HEK293T (cell line): Measurements from ENCODE around the gene SH3RF2.

Experiments used
- CTCF ChIA-PET: fragments of 350-600 bp; formaldehyde crosslinking; extraction: SDS; loops from one replicate; lab custom pipeline; 2021; ENCODE audit warnings: antibody characterized with exemption, inconsistent platforms; lab: Yijun Ruan, JAX
- POLR2A ChIA-PET: fragments of 350-600 bp; formaldehyde crosslinking; extraction: SDS; loops from one replicate; lab custom pipeline; 2020; ENCODE audit warnings: antibody characterized with exemption, inconsistent platforms; lab: Yijun Ruan, JAX
- DNase-seq: peaks from one replicate; pipeline ENCODE4 v3.0.0; 2012; ENCODE audit warnings: mixed read lengths; ENCODE audit errors: extremely low spot score
- ARNT ChIP-seq: fragments of 450-650 bp; IDR thresholded peaks from 2 replicates; pipeline ENCODE4 v1.6.1; 2017; ENCODE audit warnings: mild to moderate bottlenecking
- BHLHE40 ChIP-seq: fragments of 450-650 bp; IDR thresholded peaks from 2 replicates; pipeline ENCODE4 v1.6.1; 2016; ENCODE audit warnings: mild to moderate bottlenecking, moderate library complexity, borderline replicate concordance
- CTBP1 ChIP-seq: fragments of 450-650 bp; IDR thresholded peaks from 2 replicates; pipeline ENCODE4 v1.6.1; 2016; ENCODE audit warnings: borderline replicate concordance
- ELF4 ChIP-seq: fragments of 450-650 bp; IDR thresholded peaks from 2 replicates; pipeline ENCODE4 v1.6.1; 2017; ENCODE audit warnings: antibody characterized with exemption
- FOXA1 ChIP-seq: fragments of 450-650 bp; IDR thresholded peaks from 2 replicates; pipeline ENCODE4 v1.6.1; 2016; ENCODE audit warnings: mild to moderate bottlenecking
- FOXK2 ChIP-seq: fragments of 450-650 bp; IDR thresholded peaks from 2 replicates; pipeline ENCODE4 v1.6.1; 2016; ENCODE audit warnings: mild to moderate bottlenecking
- FOXM1 ChIP-seq: fragments of 450-650 bp; IDR thresholded peaks from 2 replicates; pipeline ENCODE4 v1.6.1; 2017; ENCODE audit warnings: mild to moderate bottlenecking, borderline replicate concordance
- HDGF ChIP-seq: fragments of 450-650 bp; IDR thresholded peaks from 2 replicates; pipeline ENCODE4 v1.6.1; 2017; ENCODE audit warnings: antibody characterized with exemption, borderline replicate concordance
- L3MBTL2 ChIP-seq: fragments of 450-650 bp; conservative IDR thresholded peaks from 2 replicates; pipeline ENCODE4 v1.6.1; 2016; ENCODE audit warnings: mild to moderate bottlenecking
- LEF1 ChIP-seq: fragments of 450-650 bp; IDR thresholded peaks from 2 replicates; pipeline ENCODE4 v1.6.1; 2017; ENCODE audit warnings: mild to moderate bottlenecking, borderline replicate concordance
- NFRKB ChIP-seq: fragments of 450-650 bp; IDR thresholded peaks from 2 replicates; pipeline ENCODE4 v1.6.1; 2016; ENCODE audit warnings: mild to moderate bottlenecking, moderate library complexity
- PKNOX1 ChIP-seq: fragments of 450-650 bp; IDR thresholded peaks from 2 replicates; pipeline ENCODE4 v1.6.1; 2016
- SP1 ChIP-seq: fragments of 450-650 bp; IDR thresholded peaks from 2 replicates; pipeline ENCODE4 v1.6.1; 2017
- SUZ12 ChIP-seq: fragments of 450-650 bp; IDR thresholded peaks from 2 replicates; pipeline ENCODE4 v1.6.1; 2016; ENCODE audit warnings: mild to moderate bottlenecking
- TARDBP ChIP-seq: fragments of 450-650 bp; IDR thresholded peaks from 2 replicates; pipeline ENCODE4 v1.6.1; 2016
- ZNF384 ChIP-seq: fragments of 450-650 bp; IDR thresholded peaks from 2 replicates; pipeline ENCODE4 v1.6.1; 2016

Gene SH3RF2

GRCh38 chr5:145982572-145983318, 46.4 kb downstream of the SH3RF2 start:
- CTCF ChIA-PET, result no interaction called here
- TF ChIP-seq SP1 (no peak), BHLHE40 (no peak), SUZ12 (no peak), HDGF (no peak), L3MBTL2 (peak; percentile 39; the same call in 1 of the 2 replicates)
- no peak for DNase-seq
- POLR2A ChIA-PET, result interaction anchor here (0.7 kb wide), 1 partner anchor 148 kb away, joined by 3 read pairs; the partner anchor contains the start of gene PRELID2

- TF ChIP-seq L3MBTL2 (no peak), TARDBP (no peak), ZNF384 (no peak), ELF4 (no peak), SP1 (no peak), NFRKB (no peak), PKNOX1 (no peak), HDGF (no peak), ARNT (no peak), SUZ12 (no peak), FOXK2 (no peak), CTBP1 (no peak), LEF1 (no peak), FOXA1 (no peak), FOXM1 (no peak), BHLHE40 (no peak)
- ChIA-PET POLR2A (no interaction called here), CTCF (no interaction called here)
- no peak for DNase-seq
These were observed 47.1 kb downstream of the SH3RF2 start for GRCh38 chr5:145983446-145983845.

- ChIA-PET CTCF (no interaction called here), POLR2A (no interaction called here)
- no peak for TF ChIP-seq FOXA1
- no peak for TF ChIP-seq ZNF384
- TF ChIP-seq BHLHE40, result no peak
- no peak for TF ChIP-seq LEF1
- no peak for DNase-seq
These were observed 47.7 kb downstream of the SH3RF2 start for GRCh38 chr5:145984072-145984471.

- ChIA-PET CTCF (no interaction called here), POLR2A (no interaction called here)
- TF ChIP-seq FOXK2 (no peak), SUZ12 (no peak), FOXM1 (no peak), HDGF (no peak), SP1 (no peak), LEF1 (no peak), ZNF384 (no peak), ELF4 (no peak), TARDBP (no peak)
These were observed 51.5 kb downstream of the SH3RF2 start for GRCh38 chr5:145987856-145988255.

GRCh38 chr5:145988993-145989392, 52.6 kb downstream of the SH3RF2 start:
- POLR2A ChIA-PET, result no interaction called here

More at GRCh38 chr5:145987856-145988255, 51.5 kb downstream of the SH3RF2 start:
- no peak for DNase-seq

GRCh38 chr5:145989428-145989827, 53.0 kb downstream of the SH3RF2 start:
- TF ChIP-seq FOXM1 (no peak), LEF1 (no peak), TARDBP (no peak), BHLHE40 (no peak), NFRKB (no peak), SUZ12 (no peak), SP1 (no peak), CTBP1 (no peak), FOXA1 (no peak), L3MBTL2 (no peak), ELF4 (no peak), ZNF384 (no peak), ARNT (no peak), PKNOX1 (no peak)
- ChIA-PET POLR2A (no interaction called here), CTCF (no interaction called here)
- no peak for DNase-seq

More at GRCh38 chr5:145988993-145989392, 52.6 kb downstream of the SH3RF2 start:
- no peak for DNase-seq
- no peak for TF ChIP-seq TARDBP
- no peak for TF ChIP-seq FOXK2
- TF ChIP-seq LEF1, result no peak
- no peak for TF ChIP-seq L3MBTL2
- no peak for TF ChIP-seq CTBP1
- TF ChIP-seq SUZ12, result no peak
- no peak for TF ChIP-seq ELF4
- TF ChIP-seq FOXM1, result no peak
- TF ChIP-seq ARNT, result no peak
- TF ChIP-seq PKNOX1, result no peak
- TF ChIP-seq ZNF384, result no peak
- CTCF ChIA-PET, result no interaction called here
